ENCODE measurements around the gene CMKLR1.

Gene CMKLR1

DNA sequence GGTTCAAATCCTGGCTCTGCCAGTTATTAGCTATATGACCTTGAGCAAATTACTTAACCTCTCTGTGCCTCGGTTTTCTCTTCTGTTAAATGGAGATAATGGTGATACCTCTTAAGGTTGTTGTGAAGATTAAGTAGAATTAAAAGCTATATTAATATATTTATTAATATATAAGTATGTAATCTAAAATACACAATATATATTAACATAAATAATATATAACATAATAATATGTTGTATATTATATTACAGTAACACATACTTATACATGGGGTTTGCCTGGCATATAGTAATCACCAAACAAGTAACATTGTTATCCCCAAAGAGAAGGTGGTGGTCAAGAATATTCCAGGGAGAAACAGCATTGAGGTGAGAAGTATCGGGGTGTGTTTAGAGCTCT lies 92.0 kb downstream of the CMKLR1 start:
- DNase-seq (ENCODE audit: low spot score): no peak
- TF ChIP-seq, protein P1, sequence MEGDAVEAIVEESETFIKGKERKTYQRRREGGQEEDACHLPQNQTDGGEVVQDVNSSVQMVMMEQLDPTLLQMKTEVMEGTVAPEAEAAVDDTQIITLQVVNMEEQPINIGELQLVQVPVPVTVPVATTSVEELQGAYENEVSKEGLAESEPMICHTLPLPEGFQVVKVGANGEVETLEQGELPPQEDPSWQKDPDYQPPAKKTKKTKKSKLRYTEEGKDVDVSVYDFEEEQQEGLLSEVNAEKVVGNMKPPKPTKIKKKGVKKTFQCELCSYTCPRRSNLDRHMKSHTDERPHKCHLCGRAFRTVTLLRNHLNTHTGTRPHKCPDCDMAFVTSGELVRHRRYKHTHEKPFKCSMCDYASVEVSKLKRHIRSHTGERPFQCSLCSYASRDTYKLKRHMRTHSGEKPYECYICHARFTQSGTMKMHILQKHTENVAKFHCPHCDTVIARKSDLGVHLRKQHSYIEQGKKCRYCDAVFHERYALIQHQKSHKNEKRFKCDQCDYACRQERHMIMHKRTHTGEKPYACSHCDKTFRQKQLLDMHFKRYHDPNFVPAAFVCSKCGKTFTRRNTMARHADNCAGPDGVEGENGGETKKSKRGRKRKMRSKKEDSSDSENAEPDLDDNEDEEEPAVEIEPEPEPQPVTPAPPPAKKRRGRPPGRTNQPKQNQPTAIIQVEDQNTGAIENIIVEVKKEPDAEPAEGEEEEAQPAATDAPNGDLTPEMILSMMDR (IDR thresholded peaks at IDR 0.05; ENCODE audit: extremely low read depth, missing control alignments): no peak

DNA sequence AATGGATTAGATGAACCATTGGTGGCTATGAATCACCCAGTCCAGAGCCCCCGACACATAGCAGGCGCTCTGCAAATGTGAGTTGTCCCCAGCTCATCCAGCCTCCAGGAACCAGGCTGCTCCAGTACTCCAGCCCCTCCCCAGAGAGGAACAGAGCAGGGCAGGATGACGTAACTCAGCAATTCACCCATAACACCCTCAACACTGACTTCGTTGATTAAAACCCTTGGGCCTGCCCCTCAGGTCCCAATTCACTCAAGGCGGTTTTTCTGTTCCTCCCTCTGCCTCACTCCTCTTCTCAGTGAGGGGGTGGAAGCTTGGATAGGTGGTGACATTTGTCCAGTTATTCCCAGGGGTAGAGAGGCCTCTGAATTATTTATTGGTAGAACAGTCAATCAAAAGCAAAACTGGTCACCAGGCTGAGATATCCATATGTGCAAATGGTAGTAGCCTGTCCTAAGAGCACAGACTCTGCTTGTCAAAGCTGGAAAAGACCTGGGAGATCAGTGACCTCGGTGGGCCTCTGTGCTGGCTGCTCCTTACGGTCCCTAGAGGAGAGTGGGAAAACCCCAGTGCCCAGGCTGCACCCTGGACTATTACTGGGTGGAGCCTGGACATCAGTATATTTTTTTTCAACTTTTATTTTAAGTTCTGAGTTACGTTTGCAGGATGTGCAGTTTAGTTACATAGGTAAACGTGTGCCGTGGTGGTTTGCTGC lies 97.0 kb downstream of the CMKLR1 start:
- TF ChIP-seq, protein P1 (IDR thresholded peaks at IDR 0.05; ENCODE audit: extremely low read depth, missing control alignments): no peak
- no peak for DNase-seq (ENCODE audit: low spot score)

DNA sequence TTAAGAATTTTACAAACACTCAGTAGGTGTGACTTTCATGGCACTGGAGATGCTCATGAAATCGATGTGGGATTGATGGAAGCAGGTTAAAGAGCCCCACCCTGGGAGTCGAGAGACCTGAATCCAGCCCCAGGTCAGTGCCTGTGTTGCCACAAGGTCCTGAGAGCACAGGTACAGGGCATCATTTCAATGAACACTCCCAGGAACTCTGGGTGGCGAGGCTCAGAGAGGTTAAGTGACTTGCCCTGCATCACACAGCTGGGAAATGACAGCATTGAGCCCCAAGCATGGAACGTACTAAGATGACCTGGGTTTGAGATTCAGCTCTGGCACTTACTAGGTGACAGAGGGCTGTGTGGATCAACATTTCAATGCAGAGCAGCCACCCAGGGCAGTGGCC lies 98.2 kb downstream of the CMKLR1 start:
- DNase-seq (ENCODE audit: low spot score): no peak
- TF ChIP-seq, protein P1 (IDR thresholded peaks at IDR 0.05; ENCODE audit: extremely low read depth, missing control alignments): no peak

DNA sequence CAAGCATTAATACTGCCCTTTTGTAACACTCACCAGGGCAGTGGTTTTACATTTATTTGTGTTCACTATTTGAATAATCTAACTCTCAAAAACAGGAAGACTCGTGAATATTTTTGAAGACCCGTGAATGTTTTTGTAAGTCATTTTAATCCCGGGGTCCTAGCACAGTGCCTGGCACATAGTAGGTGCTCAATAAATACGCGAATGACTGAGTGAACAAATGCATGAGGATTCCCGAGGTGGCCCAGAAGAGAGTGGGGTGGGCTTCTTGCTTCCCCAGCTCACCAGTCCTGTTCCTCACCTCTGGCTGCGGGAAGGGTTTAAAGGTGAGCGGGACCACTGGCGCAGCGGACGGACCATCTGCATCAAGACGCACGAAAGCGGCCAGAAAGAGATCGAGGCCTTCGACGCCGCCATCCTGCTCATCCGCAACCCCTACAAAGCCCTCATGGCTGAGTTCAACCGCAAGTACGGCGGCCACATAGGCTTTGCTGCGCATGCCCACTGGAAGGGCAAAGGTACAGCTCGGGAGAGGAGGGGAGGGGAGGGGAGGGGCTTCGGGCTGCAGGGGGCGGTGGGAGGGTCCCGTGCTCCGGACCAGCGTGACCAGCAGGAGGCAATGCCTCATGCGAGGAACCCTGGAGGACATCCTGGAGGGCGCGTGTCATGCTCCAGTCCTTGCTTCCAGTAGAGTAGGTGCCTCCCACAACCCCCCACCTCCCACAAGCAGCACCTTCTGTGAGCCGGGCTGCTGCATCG lies 98.9 kb downstream of the CMKLR1 start:
- TF ChIP-seq, protein P1 (IDR thresholded peaks at IDR 0.05; ENCODE audit: extremely low read depth, missing control alignments): no peak
- no peak for DNase-seq (ENCODE audit: low spot score)

DNA sequence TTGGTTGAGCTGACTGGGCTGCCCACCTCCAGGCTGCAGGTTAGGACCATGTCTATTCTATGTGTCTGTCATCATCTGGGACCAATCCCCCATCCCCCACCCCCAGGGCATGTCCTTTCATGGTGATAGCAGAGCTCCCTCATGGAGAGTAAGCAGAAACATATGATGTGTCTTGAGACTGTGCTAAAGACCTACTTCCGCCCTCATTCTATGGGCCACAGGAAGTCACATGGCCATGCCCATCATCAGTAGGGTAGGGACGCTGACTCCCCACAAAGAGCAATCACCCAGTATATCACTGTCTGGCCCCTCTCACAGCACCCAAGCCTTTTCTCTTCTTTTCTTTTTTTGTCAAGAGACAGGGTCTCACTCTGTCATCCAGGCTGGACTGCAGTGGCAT lies 99.7 kb downstream of the CMKLR1 start:
- DNase-seq (ENCODE audit: low spot score): no peak
- TF ChIP-seq, protein P1 (IDR thresholded peaks at IDR 0.05; ENCODE audit: extremely low read depth, missing control alignments): no peak

DNA sequence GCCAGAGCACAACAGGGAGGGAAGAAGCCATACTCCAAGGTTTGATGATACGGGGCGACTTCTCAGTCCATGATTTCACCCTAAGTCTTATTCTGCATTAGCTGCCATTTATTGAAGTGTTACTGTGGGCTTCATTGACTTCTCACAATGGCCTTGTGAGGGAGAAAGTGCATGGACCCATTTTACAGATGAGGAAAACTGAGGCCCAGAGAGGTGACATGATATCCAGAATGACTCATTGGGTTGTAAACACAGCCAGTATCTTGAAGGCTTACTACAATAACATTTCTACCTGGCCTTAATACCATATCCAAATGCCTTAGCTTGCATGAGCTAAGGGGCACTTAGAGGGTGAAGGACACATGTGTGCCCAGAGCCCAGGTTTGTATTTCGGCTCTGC lies 100.6 kb downstream of the CMKLR1 start:
- TF ChIP-seq, protein P1 (IDR thresholded peaks at IDR 0.05; ENCODE audit: extremely low read depth, missing control alignments): no peak
- no peak for DNase-seq (ENCODE audit: low spot score)
